Activated CD4-positive, alpha-beta T cell treated with anti-CD3 and anti-CD28 coated beads for 4 hours (primary cell): ENCODE results near the gene IL10RB.

Source experiments
- DNase-seq, 2 donors: peaks; one replicate each; pipeline ENCODE4 v3.0.0-alpha.2; 2020

Gene IL10RB

GRCh38 chr21:33268393-33268736 is 2.2 kb downstream of the IL10RB start:
- no peak for DNase-seq

- peak; percentile 40 to 41 for DNase-seq
These were observed 2.7 kb downstream of the IL10RB start for GRCh38 chr21:33268737-33269441.

GRCh38 chr21:33270986-33271385 is 4.8 kb downstream of the IL10RB start:
- no peak for DNase-seq

GRCh38 chr21:33273044-33273443 is 6.9 kb downstream of the IL10RB start:
- DNase-seq = no peak

- no peak for DNase-seq
These were observed 12.6 kb downstream of the IL10RB start for GRCh38 chr21:33278721-33279120.

- DNase-seq = no peak
These were observed 13.2 kb downstream of the IL10RB start for GRCh38 chr21:33279330-33279820.

GRCh38 chr21:33281096-33281652 is 15.0 kb downstream of the IL10RB start:
- no peak for DNase-seq

GRCh38 chr21:33283203-33283602 is 17.0 kb downstream of the IL10RB start:
- DNase-seq = no peak

- no peak for DNase-seq
These were observed 19.9 kb downstream of the IL10RB start for GRCh38 chr21:33286076-33286475.

GRCh38 chr21:33286600-33287456 is 20.7 kb downstream of the IL10RB start:
- no peak for DNase-seq

- no peak for DNase-seq
These were observed 23.1 kb downstream of the IL10RB start for GRCh38 chr21:33289199-33289819.

- no peak for DNase-seq
These were observed 24.3 kb downstream of the IL10RB start for GRCh38 chr21:33290441-33290840.

- no peak for DNase-seq
These were observed 25.5 kb downstream of the IL10RB start for GRCh38 chr21:33291686-33292085.

- no peak for DNase-seq
These were observed 26.6 kb downstream of the IL10RB start for GRCh38 chr21:33292724-33293123.

- no peak for DNase-seq
These were observed 27.0 kb downstream of the IL10RB start for GRCh38 chr21:33293136-33293535.

GRCh38 chr21:33293811-33294216 is 27.6 kb downstream of the IL10RB start:
- DNase-seq = no peak

- DNase-seq = no peak
These were observed 30.0 kb downstream of the IL10RB start for GRCh38 chr21:33296156-33296555.

GRCh38 chr21:33299181-33299752 is 33.1 kb downstream of the IL10RB start:
- DNase-seq = peak; percentile 29 to 30

GRCh38 chr21:33300701-33301631 is 34.8 kb downstream of the IL10RB start:
- DNase-seq = no peak

GRCh38 chr21:33301632-33302002 is 35.5 kb downstream of the IL10RB start:
- no peak for DNase-seq

GRCh38 chr21:33302055-33302454 is 35.9 kb downstream of the IL10RB start:
- DNase-seq = no peak

GRCh38 chr21:33302796-33303195 is 36.6 kb downstream of the IL10RB start:
- no peak for DNase-seq
